Stomach (tissue), 9 donors: ENCODE measurements around the gene HHLA2. TPM values are rescaled to one million over a fixed set of nuclear protein-coding genes. Genes with fewer than 3 reads are reported as not detected.
A peak's percentile ranks its signal among the peaks of the same experiment; 100 is the strongest.

Experiments used
- DNase-seq, 2 donors: peaks; one replicate each; pipeline versions ENCODE4 v3.0.0 to v3.0.0-alpha.2; 2013 to 2019
- H3K27ac ChIP-seq, 5 donors: fragments of 200-600 bp in 4 of 5; sonication (generic) in 4 of 5; one replicate each; pipeline ENCODE4 v1.5.1; 2013 to 2019; ENCODE audit warnings: mild to moderate bottlenecking in 1 of 5, moderate library complexity in 1 of 5
- H3K27me3 ChIP-seq, 3 donors: fragments of 200-600 bp; sonication (generic); one replicate each; pipeline ENCODE4 v1.5.1; 2017 to 2019; ENCODE audit warnings: mixed run types in 1 of 3
- H3K36me3 ChIP-seq, 4 donors: fragments of 200-600 bp; sonication (generic); 1 replicate in 3 of 4; 2 replicates in 1 of 4; pipeline ENCODE4 v1.5.1; 2016 to 2019
- H3K4me1 ChIP-seq, 4 donors: fragments of 200-600 bp; sonication (generic); one replicate each; pipeline ENCODE4 v1.5.1; 2016 to 2019
- H3K4me3 ChIP-seq, 4 donors: fragments of 200-600 bp; sonication (generic) in 3 of 4; one replicate each; pipeline ENCODE4 v1.5.1; 2016 to 2019; ENCODE audit warnings: mild to moderate bottlenecking in 1 of 4
- H3K9me3 ChIP-seq, 4 donors: fragments of 200-600 bp; sonication (generic); one replicate each; pipeline ENCODE4 v1.5.1; 2016 to 2019
- CTCF ChIP-seq, 7 experiments: fragments of 450-650 bp in 4 of 7; fragments of 200-600 bp in 3 of 7; sonication (generic) in 3 of 7; IDR thresholded peaks; one replicate each; pipeline ENCODE4 v1.5.1; 2016 to 2019; ENCODE audit warnings: antibody characterized with exemption in 7 of 7, control low read depth in 2 of 7, mild to moderate bottlenecking in 1 of 7
- EP300 ChIP-seq: sonication (generic); formaldehyde crosslinking; IDR thresholded peaks from one replicate; pipeline ENCODE4 v1.6.1; 2017; ENCODE audit warnings: antibody characterized with exemption
- POLR2A ChIP-seq, 4 donors: fragments of 450-650 bp; IDR thresholded peaks; one replicate each; pipeline ENCODE4 v1.6.1; 2016; ENCODE audit warnings: antibody characterized with exemption in 4 of 4, control low read depth in 2 of 4, mild to moderate bottlenecking in 1 of 4, moderate library complexity in 1 of 4
- POLR2AphosphoS5 ChIP-seq, 3 donors: sonication (generic); formaldehyde crosslinking; IDR thresholded peaks; one replicate each; pipeline ENCODE4 v1.6.1; 2016; ENCODE audit warnings: antibody characterized with exemption in 3 of 3
- WGBS, 5 donors: extraction: QIAGEN DNeasy Blood & Tissue Kit in 3 of 5; methylation state at CpG; one replicate each; pipeline versions ENCODE4 v1.1.5 to v1.1.7; 2013 to 2018; 5-methylcytosine and 5-hydroxymethylcytosine counted together
- intact Hi-C: fragments of 100-400 bp; cut with DNase I; formaldehyde crosslinking; loops from one replicate; pipeline ENCODE4 v1.15.1; 2023; ENCODE audit warnings: low total_unique reads
- polyA plus RNA-seq, 3 donors: library from polyadenylated mRNA; stranded (reverse); fragments of 200-250 nt; gene quantifications; one replicate each; pipeline ENCODE4 v1.2.3, GENCODE V29; 2013
- total RNA-seq, 5 donors: library from RNA; depleted of rRNA; stranded (reverse); fragments of >200 nt; gene quantifications; one replicate each; pipeline versions ENCODE4 v1.1.0 to v1.2.3, GENCODE V29; 2014 to 2016
- donor health status: healthy with polysubstance abuse.
- donor health status: Bipolar disorder and iron deficiency.
- donor health status: healthy.

Gene HHLA2
- total and polyA plus RNA-seq, 8 donors: 0.23 to 18.8 (median 2.7) TPM; not detected in 1

DNA sequence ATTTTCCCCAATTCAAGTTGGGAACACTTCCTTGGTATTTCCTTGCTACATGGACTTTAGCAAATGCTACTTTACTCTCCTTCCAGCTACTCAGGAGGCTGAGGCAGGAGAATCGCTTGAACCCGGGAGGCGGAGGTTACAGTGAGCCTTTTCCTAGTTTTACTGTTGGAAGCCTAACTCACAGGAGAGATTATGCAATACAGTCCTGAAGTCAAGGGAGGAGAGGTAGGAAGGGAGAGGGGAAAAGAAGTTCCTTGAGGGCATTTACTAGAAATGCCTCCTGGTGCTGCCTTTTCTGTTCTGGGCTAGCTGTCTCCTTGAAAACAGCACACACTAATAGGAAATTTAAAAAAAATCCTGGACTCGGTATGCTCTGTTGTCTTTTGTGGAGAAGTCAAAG is 6.2 kb downstream of the HHLA2 start:
- Histone ChIP-seq H3K27ac (no peak overlapping the region), H3K27me3 (no peaks in the 10 kb centered on the region), H3K36me3 (no peaks in the 10 kb centered on the region), H3K9me3 (no peaks in the 10 kb centered on the region), H3K4me1 (peaks cover 0 to 20% (median 4%) of the 10 kb centered on the region in 4 donors), H3K4me3 (no peak overlapping the region)
- intact Hi-C loops: no loop called here
- no peak for TF ChIP-seq POLR2A (IDR thresholded peaks at IDR 0.05)
- no peak for TF ChIP-seq EP300
- no peak for TF ChIP-seq POLR2AphosphoS5 (IDR thresholded peaks at IDR 0.05)
- TF ChIP-seq CTCF (IDR thresholded peaks at IDR 0.05): no peak
- WGBS, 5 donors: 90 to 96% (median 95%) methylated on average over 4 of the region's 4 CpGs
- no peak for DNase-seq

- peaks cover 0 to 4% (median 0%) of the 10 kb centered on the region in 4 donors for H3K9me3 ChIP-seq
- H3K27ac ChIP-seq: no peak overlapping the region
- peaks cover 0 to 9% (median 0%) of the 10 kb centered on the region in 4 donors for H3K4me1 ChIP-seq
- no peaks in the 10 kb centered on the region for H3K36me3 ChIP-seq
- intact Hi-C loops: no loop called here
- DNase-seq: peak in 1 of 2 donors; percentile 59
- peak in 1 of 3 donors; percentile 12 for TF ChIP-seq POLR2AphosphoS5 (IDR thresholded peaks at IDR 0.05)
- no peak for TF ChIP-seq POLR2A (IDR thresholded peaks at IDR 0.05)
- no peak overlapping the region for H3K4me3 ChIP-seq
- WGBS, 5 donors: 74 to 96% (median 78%) methylated on average over 1 of the region's 1 CpG
- no peaks in the 10 kb centered on the region for H3K27me3 ChIP-seq
These were observed 9.3 kb downstream of the HHLA2 start for GRCh38 chr3:108305484-108306172.

GRCh38 chr3:108311797-108312196 is 15.4 kb downstream of the HHLA2 start:
- Histone ChIP-seq H3K36me3 (no peaks in the 10 kb centered on the region), H3K9me3 (peaks cover 0 to 4% (median 0%) of the 10 kb centered on the region in 4 donors), H3K4me3 (no peak overlapping the region), H3K27me3 (no peaks in the 10 kb centered on the region), H3K27ac (no peak overlapping the region), H3K4me1 (peaks cover 0 to 7% (median 0%) of the 10 kb centered on the region in 4 donors)
- no peak for DNase-seq
- TF ChIP-seq CTCF (IDR thresholded peaks at IDR 0.05) (no peak), EP300 (no peak), POLR2A (IDR thresholded peaks at IDR 0.05) (no peak), POLR2AphosphoS5 (IDR thresholded peaks at IDR 0.05) (no peak)
- intact Hi-C loops: no loop called here
- WGBS, 5 donors: 54 to 67% (median 58%) methylated on average over 5 of the region's 5 CpGs

- H3K27ac ChIP-seq: no peak overlapping the region
- DNase-seq: no peak
- intact Hi-C loops: no loop called here
- no peak for TF ChIP-seq POLR2A (IDR thresholded peaks at IDR 0.05)
- WGBS, 5 donors: 55 to 88% (median 71%) methylated on average over 1 of the region's 1 CpG
- H3K9me3 ChIP-seq: peaks cover 0 to 4% (median 0%) of the 10 kb centered on the region in 4 donors
- peaks cover 0 to 7% (median 0%) of the 10 kb centered on the region in 4 donors for H3K4me1 ChIP-seq
- no peak overlapping the region for H3K4me3 ChIP-seq
- H3K36me3 ChIP-seq: no peaks in the 10 kb centered on the region
- no peaks in the 10 kb centered on the region for H3K27me3 ChIP-seq
These were observed 16.3 kb downstream of the HHLA2 start for GRCh38 chr3:108312656-108313055.

DNA sequence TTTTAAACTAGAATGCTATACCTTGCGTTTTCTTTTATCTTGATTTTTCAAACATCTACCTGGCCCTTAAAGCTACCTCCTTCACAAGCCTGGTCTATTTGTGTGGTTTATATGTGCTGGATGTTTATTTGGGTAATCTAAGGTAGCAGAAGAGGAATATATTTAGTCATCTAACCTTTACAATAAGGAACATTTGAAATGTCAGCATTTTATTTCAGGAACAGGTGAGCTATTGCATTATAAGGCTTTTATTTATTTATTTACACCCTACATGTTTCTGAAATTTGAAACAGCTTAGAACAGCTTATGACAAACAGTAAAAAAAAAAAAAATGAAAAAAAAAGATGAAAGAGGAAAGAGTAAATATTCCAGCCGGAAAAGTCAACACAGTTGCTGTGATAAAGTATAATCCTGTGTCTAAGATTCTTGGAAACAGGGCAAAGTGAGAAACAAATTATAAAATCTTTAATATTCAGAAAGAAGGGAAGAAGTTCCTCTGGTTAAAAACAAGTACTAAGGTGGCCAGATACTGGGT is 19.5 kb downstream of the HHLA2 start:
- no peak overlapping the region for H3K4me3 ChIP-seq
- H3K9me3 ChIP-seq: no peaks in the 10 kb centered on the region
- peaks cover 0 to 16% (median 4%) of the 10 kb centered on the region in 4 donors for H3K4me1 ChIP-seq
- H3K27ac ChIP-seq: no peak overlapping the region
- DNase-seq: no peak
- no peaks in the 10 kb centered on the region for H3K36me3 ChIP-seq
- 29 to 56% (median 42%) methylated on average over 2 of the region's 2 CpGs for WGBS, 5 donors
- no peaks in the 10 kb centered on the region for H3K27me3 ChIP-seq
- intact Hi-C loops: no loop called here
- TF ChIP-seq EP300 (no peak), CTCF (IDR thresholded peaks at IDR 0.05) (no peak)
